CD1c-positive myeloid dendritic cell (primary cell): ENCODE results near the gene TPSAB1.
"Not testable (repeated sequence)": the region's sequence is repeated elsewhere in the genome, so short reads cannot be mapped to it uniquely, and the experiment has no call there.

Experiments used
- DNase-seq: peaks from one replicate; pipeline ENCODE4 v3.0.0-alpha.2; 2016; ENCODE audit errors: extremely low spot score

Gene TPSAB1

DNA sequence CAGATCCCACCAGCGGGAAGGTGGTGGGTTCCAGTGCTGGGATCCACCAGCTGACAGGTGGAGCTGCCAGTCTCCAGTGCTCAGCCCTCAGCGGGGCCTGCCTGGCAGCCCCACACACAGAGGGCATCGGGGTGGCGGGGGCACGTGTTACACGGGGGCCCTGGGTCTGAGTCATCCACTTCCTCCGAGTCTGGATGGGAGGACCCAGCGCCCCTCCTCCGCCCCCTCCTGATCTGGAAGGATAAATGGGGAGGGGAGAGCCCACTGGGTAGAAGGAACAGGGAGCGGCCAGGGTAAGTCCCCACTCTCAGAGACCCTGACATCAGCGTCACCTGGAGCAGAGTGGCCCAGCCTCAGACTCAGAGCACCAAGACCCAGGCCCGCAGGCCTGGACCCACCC, at the start of gene TPSAB1:
Gene TPSAB1, plus strand, starts transcription at position 270 of the 400 bp plus-strand sequence. CDS start 234 bp downstream, outside the sequence.
- not testable (repeated sequence) for DNase-seq

DNA sequence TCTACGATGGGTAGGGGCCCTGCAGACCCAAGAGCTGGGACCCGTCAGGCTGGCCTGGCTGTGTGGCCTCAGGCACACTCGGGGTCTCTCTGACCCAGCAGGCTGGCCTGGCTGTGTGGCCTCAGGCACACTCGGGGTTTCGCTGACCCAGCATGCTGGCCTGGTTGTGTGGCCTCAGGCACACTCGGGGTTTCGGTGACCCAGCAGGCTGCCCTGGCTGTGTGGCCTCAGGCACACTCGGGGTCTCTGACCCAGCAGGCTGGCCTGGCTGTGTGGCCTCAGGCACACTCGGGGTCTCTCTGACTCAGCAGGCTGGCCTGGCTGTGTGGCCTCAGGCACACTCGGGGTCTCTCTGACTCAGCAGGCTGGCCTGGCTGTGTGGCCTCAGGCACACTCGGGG, 49.7 kb upstream of the TPSAB1 start:
- not testable (repeated sequence) for DNase-seq

DNA sequence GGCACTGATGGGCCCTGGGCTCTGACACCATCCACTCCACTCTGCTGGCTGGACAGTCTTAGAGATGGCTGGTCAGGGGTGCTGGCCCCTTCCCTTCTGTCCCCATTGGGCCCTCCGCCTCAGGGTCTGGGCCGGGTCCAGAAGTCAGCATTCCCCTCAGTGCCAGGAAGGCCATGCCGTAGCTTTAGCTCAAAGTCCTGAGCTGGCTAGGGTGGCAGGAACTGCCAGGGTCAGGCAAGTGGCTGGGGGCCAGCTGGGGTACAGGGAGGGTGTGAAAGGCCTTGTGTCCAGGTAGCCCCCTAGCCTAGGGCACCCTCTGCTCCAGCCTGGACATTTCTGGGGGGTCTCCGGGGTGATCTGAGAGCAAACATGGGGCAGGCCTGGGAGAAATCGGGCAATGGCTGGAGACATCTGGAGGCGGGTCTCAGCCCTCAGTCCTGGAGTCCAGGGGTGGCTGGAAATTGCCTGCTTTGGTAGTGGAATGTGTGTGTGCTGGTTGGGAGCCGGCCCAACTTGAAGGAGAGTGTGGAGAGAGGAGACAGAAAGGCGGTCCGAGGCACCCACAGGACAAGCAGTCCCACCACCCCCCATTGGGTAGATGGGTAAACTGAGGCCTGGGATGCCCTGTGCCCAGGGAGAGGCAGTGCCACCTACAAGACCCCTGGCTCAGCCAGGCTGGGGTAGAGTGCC, 48.0 kb upstream of the TPSAB1 start:
- DNase-seq: no peak

DNA sequence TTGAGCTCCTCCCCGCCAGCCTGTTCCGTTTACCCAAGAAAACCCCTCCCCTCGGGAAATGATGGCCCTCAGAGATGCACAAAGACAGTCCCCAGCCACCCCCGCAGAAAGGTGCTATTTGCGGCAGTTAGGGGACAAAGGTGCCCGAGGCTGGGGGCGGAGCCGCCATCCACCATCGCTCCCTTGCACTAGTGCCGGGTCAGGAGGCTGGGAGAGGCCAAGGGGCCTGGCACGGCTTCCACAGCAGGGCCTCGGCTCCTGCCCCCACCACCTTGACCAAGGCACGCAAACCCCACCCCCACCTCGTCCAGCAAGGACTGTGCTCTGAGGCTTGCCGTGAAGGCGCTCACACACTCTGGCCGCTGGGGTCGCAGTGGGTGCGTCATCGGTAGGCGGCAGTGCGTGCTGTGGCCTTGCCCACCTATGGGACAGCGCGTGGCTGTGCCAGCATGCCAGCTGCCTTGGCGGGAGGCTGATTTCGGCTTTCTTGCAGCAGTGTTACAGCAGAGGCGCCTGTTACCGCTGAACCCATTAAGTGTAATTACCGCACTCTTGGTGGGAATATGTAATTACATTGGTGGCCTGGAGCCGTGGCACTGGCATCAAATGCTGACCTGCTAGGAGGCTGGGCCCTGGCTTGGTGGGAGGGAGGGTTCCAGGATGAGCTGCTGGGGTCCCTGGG, 47.2 kb upstream of the TPSAB1 start:
- DNase-seq: no peak

DNA sequence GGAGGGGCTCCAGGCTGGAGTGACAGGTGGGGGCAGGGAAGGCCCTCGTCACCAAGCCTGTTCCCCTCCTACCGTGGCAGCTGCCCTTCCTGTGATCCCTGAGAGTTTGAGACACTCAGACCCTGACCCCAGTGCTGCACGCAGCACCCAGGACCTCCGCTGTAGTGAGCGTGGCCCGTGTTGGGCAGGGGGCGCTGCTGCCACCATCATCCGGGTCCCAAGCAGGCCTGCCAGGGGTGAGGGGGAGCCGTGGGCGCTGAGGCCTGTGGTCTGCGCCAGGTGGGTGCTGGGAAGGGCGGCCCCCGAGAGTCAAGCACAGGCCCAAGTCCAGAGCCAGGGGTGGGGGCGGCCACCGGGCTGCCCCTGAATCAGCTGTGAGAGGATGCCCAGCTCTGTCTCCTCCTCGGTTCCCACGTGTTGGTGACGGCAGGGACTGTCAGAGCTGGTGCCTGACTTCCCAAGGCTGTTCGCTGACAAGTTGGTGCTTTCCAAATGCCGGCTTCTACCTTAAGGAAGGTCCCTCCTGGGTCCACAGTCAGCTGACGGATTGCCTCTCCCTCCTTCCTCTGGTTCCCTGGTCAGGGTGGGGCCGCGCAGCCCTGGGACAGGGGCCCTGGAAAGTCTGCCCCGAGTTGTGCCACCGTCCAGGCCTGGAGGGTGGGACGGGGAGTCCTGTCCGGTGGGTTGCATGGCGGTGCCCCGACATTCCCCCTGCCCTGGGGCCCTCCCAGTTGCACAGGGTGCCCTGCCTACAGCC, 46.5 kb upstream of the TPSAB1 start:
- DNase-seq: no peak

DNA sequence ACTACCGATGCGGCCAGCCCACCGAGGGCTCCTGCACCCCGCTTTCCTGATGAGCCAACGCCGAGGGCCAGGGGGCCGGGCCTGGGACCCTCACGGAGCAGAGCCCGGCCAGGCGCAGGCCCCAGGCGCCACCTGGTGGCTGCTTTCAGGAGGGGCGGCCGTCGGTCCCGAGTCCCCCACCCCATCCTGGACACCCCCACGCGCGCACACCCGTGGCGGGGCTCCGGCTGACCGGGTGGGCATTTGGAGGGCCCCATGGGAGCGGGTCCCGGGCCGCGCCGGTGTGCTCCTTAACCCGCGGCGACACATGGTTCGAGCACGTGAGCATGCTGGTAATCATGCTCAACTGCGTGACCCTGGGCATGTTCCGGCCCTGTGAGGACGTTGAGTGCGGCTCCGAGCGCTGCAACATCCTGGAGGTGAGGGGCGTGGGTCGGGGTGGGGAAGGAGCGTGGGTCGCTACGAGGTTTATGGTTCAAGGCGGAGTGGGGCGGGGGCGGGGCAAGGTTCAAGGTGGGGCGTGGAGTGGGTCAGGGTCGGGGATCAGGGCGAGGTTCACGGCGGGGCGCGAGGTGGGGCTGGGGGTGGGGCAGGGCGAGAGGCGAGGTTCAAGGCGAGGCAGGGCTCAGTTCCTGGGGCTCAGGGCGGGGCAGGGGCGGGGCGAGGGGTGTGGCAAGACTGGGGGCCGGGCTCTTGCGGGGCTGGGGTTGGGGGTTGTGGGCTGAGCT, 45.7 kb upstream of the TPSAB1 start:
- no peak for DNase-seq

DNA sequence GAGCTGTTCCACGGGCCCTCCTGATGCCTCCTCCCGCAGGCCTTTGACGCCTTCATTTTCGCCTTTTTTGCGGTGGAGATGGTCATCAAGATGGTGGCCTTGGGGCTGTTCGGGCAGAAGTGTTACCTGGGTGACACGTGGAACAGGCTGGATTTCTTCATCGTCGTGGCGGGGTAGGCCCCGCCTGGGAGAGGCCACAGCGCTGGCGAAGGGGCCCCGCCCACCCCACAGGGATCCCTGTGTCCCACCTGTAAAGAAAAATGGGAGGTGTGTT, 45.2 kb upstream of the TPSAB1 start:
- no peak for DNase-seq

DNA sequence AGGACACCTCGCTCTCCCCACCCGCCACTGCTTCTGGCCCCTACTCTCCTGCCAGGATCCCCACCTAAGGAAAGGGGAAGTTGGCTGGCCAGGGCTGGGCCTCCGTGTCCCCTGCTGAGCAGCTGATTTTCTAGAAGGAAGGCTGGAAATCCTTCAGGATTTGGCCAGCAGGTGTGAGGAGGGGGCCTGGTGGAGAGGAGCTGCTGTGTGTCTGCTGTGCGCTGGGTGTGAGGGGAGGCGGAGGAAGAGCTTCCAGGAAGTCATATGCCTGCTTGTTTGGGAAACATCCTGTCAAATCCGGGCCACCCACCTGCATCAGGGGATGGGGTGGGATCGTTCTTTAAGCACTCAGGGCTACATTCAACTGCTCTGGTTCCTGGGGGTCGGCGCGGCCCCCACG, 44.0 kb upstream of the TPSAB1 start:
- no peak for DNase-seq

DNA sequence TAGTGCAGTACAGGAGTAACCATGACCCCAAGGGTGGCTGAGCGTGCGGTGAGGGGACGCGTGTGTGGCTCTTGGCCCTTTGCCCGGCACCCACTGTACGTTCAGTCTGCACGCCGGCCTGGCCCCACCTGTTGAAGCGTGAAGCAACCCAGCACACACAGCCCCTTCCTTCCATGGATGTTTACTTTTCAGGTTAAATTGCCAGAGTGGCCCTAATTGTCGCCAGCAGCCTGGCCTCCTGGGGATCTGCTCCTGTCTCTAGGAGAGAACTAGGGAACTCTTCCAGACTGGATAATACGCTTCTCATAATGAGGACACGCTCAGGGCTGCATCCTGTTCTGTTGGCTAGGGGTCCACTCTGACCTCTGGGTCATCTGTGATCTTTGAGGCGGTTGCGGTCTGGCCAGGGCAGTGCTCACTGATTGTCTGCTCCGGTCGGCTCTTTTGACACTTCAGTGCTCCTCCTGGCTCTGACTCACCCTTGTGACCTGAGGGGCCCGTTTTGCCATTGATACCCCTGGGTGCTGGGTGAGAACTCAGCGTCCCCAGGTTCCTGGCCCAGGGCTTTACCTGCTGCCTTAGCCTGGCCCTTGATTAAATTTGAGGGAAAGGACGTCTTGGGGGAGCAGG, 43.2 kb upstream of the TPSAB1 start:
- DNase-seq: no peak

DNA sequence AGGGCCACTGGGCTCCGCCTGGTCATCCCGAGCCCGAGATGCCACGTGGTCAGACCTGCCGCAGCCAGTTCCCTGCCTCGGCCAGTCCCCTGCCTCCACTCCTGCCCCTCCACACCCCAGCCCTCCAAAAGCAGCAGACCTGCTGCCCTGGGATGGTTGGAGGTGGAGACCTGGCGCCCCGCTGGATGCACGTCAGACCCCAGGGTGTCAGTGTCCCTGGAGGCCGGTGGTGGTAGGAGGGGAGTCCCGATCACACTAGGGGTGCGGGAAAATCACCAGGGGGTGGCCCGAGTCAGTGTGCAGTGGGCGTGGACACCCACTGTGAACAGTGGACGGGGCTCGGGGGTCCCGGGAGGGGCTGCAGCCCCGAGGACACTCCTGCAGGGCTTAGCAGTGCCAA, 42.3 kb upstream of the TPSAB1 start:
- no peak for DNase-seq

DNA sequence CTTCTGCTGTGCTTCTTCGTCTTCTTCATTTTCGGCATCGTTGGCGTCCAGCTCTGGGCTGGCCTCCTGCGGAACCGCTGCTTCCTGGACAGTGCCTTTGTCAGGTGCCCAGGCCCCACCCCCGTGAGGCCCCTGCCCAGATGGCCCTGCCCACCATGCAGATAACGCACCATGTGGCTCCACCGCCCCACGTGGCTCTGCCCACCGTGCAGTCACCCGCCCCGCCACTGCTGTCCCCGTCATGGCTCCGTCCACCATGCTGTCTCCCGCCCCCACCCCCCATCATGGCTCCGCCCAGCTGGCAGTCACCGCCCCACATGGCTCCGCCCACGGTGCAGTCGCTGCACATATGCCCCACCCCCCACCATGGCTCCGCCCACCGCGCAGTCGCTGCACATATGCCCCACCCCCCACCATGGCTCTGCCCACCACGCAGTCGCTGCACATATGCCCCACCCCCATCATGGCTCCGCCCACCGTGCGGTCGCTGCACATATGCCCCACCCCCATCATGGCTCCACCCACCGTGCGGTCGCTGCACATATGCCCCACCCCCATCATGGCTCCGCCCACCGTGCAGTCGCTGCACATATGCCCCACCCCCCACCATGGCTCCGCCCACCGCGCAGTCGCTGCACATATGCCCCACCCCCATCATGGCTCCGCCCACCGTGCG, 41.7 kb upstream of the TPSAB1 start:
- not testable (repeated sequence) for DNase-seq

DNA sequence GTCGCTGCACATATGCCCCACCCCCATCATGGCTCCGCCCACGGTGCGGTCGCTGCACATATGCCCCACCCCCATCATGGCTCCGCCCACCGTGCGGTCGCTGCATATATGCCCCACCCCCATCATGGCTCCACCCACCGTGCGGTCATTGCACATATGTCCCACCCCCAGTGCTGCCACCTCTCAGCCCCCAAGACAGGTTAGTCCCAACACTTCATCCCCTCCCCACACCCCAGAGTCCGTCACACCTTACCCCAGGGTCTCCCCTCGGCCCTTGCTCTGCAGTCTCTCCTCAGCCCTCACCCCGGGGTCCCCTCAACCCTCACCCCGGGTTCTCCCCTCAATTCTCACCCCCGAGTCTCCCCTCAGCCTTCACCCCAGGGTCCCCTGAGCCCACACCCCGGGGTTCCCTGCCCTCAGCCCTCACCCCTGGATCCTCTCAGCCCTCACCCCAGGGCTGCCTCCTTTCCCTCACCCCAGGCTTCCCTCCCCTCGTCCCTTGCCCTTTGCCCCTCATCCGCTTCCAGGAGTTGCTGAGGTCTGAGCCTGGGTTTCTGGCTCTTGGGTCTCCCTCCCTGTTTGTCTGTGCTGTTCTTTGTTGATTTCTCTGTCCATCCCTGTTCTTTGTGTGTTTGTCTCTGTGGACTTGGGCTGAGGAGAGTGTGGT, 41.0 kb upstream of the TPSAB1 start:
- no peak for DNase-seq

DNA sequence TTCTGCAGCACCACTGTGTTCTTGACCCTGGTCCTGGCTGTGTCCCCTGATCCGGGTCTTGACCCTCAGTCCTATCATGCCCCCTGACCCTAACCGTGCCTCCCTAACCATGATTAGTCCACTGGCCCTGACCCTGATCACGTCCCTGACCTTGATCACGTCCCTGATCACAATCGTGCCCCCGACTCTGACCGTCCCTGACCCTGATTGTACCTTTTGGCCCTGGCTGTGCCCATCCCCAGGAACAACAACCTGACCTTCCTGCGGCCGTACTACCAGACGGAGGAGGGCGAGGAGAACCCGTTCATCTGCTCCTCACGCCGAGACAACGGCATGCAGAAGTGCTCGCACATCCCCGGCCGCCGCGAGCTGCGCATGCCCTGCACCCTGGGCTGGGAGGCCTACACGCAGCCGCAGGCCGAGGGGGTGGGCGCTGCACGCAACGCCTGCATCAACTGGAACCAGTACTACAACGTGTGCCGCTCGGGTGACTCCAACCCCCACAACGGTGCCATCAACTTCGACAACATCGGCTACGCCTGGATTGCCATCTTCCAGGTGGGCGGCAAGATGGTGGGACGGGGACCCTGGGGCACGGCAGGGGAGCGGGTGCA, 40.4 kb upstream of the TPSAB1 start:
- DNase-seq: no peak

DNA sequence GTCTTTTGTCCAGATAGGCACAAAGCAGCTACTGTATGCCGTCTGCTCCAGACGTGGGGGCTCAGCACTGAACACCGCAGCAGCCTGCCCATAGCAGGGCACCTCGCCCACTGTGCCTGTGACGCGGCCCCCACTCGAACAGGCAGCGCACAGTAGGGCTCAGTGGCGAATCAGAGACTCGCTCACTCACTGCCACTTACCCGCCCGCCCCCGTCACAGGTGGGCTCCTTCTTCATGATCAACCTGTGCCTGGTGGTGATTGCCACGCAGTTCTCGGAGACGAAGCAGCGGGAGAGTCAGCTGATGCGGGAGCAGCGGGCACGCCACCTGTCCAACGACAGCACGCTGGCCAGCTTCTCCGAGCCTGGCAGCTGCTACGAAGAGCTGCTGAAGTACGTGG, 39.1 kb upstream of the TPSAB1 start:
- no peak for DNase-seq

DNA sequence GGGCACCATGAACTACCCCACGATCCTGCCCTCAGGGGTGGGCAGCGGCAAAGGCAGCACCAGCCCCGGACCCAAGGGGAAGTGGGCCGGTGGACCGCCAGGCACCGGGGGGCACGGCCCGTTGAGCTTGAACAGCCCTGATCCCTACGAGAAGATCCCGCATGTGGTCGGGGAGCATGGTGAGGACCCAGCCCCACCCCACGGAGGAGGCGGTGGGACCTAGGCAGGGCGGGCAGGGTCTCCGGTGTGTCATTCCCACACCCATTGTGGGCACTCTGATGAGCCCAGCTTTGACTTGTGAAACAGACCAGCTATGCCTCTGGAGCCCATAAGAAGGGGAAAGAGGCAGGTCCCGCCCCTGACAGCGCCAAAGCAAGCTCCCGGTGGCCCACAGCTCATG, 38.2 kb upstream of the TPSAB1 start:
- no peak for DNase-seq

DNA sequence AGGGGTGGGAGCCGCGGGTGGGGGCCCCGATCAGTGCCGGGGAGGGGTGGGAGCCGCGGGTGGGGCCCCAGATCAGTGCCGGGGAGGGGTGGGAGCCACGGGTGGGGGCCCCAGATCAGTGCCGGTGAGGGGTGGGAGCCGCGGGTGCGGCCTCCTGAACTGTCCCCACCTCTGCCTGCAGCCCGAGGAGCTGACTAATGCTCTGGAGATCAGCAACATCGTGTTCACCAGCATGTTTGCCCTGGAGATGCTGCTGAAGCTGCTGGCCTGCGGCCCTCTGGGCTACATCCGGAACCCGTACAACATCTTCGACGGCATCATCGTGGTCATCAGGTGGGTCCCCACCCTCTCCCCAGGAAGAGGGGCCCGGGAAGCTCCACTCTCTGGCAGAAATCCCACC, 35.6 kb upstream of the TPSAB1 start:
- DNase-seq: no peak

DNA sequence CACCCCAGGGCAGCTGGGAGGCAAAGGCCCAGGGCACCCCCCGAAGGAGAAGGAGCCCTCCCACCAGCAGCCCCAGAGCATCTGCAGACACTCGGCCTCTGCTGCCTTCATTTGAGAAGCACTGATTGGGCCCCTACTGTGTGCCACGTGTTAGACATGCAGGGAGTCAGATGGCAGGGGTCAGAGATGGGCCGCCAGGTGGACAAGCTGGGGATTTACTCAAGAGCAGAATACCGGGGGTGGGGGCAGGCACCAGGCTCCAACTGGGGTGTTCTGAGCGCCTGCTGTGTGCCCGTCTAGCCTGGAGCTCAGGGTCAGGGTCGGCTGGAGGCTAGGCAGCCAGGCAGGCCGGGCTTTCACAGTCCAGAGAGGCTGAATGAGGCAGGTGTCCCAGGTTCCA, 34.2 kb upstream of the TPSAB1 start:
- no peak for DNase-seq

DNA sequence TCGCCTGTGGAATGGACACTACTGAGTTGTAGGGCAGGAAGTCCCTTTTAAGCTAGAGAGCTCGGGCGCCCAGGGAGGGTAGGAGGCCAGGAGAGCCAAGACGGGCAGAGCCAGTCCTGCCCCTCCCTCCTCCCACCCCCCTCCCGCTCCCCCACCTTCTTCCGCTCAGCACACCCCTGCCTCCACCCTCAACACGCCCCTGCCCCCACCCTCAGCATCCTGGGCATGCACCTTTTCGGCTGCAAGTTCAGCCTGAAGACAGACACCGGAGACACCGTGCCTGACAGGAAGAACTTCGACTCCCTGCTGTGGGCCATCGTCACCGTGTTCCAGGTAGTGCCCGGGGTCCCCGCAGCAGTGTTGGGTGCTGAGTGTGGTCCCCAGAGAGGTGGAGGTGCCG, 33.7 kb upstream of the TPSAB1 start:
- DNase-seq: no peak

DNA sequence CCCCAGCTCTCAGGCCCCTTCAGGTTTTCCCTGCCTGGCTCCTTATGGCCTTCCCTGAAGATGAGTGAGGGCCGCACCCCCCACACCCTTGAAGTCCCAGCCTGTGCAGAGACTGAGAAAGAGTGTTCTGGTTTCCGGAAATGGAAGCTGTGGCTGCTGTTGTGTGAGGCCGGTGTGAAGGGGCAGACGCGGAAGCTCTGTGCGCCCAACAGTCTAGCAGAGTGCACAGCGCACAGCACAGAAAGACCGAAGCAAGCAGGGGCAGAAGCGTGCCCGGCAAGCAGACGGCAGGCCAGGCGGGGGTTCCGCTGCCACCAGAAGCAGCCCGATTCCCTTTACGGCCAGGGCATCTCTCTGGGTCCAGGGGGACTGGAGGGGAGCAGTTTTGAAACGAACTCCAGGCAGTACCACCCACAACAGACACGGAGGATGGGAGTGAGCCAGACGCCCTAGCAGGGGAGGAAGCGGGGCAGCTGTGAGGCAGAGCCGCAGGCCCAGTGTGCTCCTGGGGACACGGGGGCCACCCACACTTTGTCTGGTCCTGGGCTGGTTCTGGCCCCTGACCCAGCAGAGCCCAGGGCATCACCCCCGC, 32.2 kb upstream of the TPSAB1 start:
- DNase-seq: no peak

DNA sequence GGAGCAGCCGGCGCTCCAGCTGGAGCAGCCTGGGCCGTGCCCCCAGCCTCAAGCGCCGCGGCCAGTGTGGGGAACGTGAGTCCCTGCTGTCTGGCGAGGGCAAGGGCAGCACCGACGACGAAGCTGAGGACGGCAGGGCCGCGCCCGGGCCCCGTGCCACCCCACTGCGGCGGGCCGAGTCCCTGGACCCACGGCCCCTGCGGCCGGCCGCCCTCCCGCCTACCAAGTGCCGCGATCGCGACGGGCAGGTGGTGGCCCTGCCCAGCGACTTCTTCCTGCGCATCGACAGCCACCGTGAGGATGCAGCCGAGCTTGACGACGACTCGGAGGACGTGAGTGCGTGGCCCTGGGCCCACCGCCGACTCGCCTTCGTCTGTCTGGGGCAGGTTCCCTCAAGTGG, 31.4 kb upstream of the TPSAB1 start:
- DNase-seq: no peak
